SU-DHL-6 (cell line): ENCODE results near the gene FAM107A.

Experiments used
- H2AFZ ChIP-seq: fragments of 200-600 bp; sonication (generic); 2 replicates; pipeline ENCODE4 v1.6.1; 2014; ENCODE audit warnings: low read depth, mild to moderate bottlenecking, moderate library complexity, mixed read lengths, antibody characterized with exemption, low read length; ENCODE audit not compliant: severe bottlenecking
- H3F3A ChIP-seq: fragments of 200-600 bp; shearing (Covaris generic); 2 replicates; pipeline ENCODE4 v1.6.0; 2016; ENCODE audit warnings: antibody characterized with exemption, mild to moderate bottlenecking; ENCODE audit not compliant: insufficient read depth
- H3K27ac ChIP-seq: fragments of 200-600 bp; sonication (generic); 2 replicates; pipeline ENCODE4 v1.5.1; 2016; ENCODE audit warnings: low read depth, mild to moderate bottlenecking, low read length, moderate library complexity, mixed read lengths
- H3K27me3 ChIP-seq: fragments of 200-600 bp; sonication (generic), shearing (Covaris generic); 2 replicates; pipeline ENCODE4 v1.6.0; 2014; ENCODE audit warnings: mild to moderate bottlenecking, low read length
- H3K36me3 ChIP-seq: fragments of 200-600 bp; sonication (generic); 2 replicates; pipeline ENCODE4 v1.6.1; 2014; ENCODE audit warnings: mild to moderate bottlenecking, low read length, mixed read lengths
- H3K4me2 ChIP-seq: fragments of 300-600, 200-600 bp; shearing (Covaris generic), sonication (generic); 2 replicates; pipeline ENCODE4 v1.6.0; 2014; ENCODE audit warnings: low read length, low read depth, mild to moderate bottlenecking; ENCODE audit not compliant: poor library complexity, severe bottlenecking
- H3K4me3 ChIP-seq: fragments of 200-600 bp; sonication (generic); 2 replicates; pipeline ENCODE4 v1.5.1; 2014; ENCODE audit warnings: antibody characterized with exemption, low read length, mild to moderate bottlenecking, mixed read lengths; ENCODE audit not compliant: insufficient read depth, poor library complexity, severe bottlenecking
- H3K79me2 ChIP-seq: fragments of 200-600 bp; sonication (generic); 2 replicates; pipeline ENCODE4 v1.6.1; 2014; ENCODE audit warnings: mild to moderate bottlenecking, low read length, moderate library complexity; ENCODE audit not compliant: insufficient read depth
- H3K9ac ChIP-seq: fragments of 200-600 bp; sonication (generic); 2 replicates; pipeline ENCODE4 v1.7.0; 2014; ENCODE audit warnings: mild to moderate bottlenecking, low read length
- H3K9me2 ChIP-seq: fragments of 200-600 bp; sonication (generic); replicated peaks from 2 replicates; pipeline ENCODE4 v1.6.1; 2014; ENCODE audit warnings: low read length; ENCODE audit not compliant: insufficient read depth
- H3K9me3 ChIP-seq: fragments of 200-600 bp; sonication (generic); 2 replicates; pipeline ENCODE4 v1.6.1; 2014; ENCODE audit warnings: low read length, mixed read lengths; ENCODE audit not compliant: insufficient read depth
- H4K20me1 ChIP-seq: fragments of 200-600 bp; sonication (generic); 2 replicates; pipeline ENCODE4 v1.6.1; 2014; ENCODE audit warnings: low read depth, mild to moderate bottlenecking, antibody characterized with exemption, low read length, moderate library complexity, mixed read lengths
- EZH2phosphoT487 ChIP-seq: fragments of 200-600 bp; sonication (generic), shearing (Covaris generic); conservative IDR thresholded peaks from 2 replicates; pipeline ENCODE4 v1.6.1; 2018; ENCODE audit warnings: mild to moderate bottlenecking, antibody characterized with exemption, low read length, moderate library complexity, mixed read lengths
- TF ChIP-seq, protein P1 (sequence below): fragments of 200-600 bp; sonication (generic); IDR thresholded peaks from one replicate; pipeline ENCODE4 v1.5.1; 2017; ENCODE audit warnings: antibody characterized with exemption, mild to moderate bottlenecking, low read length, moderate library complexity; ENCODE audit not compliant: insufficient read depth, poor library complexity, severe bottlenecking

Gene FAM107A

DNA sequence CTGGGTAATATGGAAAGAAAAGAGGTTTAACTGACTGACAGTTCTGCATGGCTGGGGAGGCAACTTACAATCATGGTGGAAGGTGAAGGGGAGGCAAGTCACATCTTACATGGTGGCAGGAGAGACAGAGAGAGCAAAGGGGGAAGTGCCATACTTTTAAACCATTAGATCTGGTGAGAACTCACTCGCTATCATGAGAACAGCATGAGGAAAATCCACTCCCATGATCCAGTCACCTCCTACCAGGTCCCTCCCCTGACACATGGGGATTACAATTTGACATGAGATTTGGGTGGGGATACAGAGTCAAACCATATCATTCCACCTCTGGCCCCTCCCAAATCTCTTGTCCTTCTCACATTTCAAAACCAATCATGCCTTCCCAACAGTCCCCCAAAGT lies 24.2 kb downstream of the FAM107A start:
- Histone ChIP-seq H3F3A (no peaks in the 10 kb centered on the region), H3K9me3 (no peaks in the 10 kb centered on the region), H3K36me3 (no peaks in the 10 kb centered on the region), H3K9me2 (no peaks in the 10 kb centered on the region), H3K27ac (no peak overlapping the region), H3K4me3 (no peak overlapping the region), H3K79me2 (no peaks in the 10 kb centered on the region), H4K20me1 (no peaks in the 10 kb centered on the region), H3K27me3 (no peaks in the 10 kb centered on the region), H3K9ac (no peak overlapping the region), H3K4me2 (no peak overlapping the region), H2AFZ (no peak overlapping the region)
- no peak for TF ChIP-seq EZH2phosphoT487
- TF ChIP-seq, protein P1, sequence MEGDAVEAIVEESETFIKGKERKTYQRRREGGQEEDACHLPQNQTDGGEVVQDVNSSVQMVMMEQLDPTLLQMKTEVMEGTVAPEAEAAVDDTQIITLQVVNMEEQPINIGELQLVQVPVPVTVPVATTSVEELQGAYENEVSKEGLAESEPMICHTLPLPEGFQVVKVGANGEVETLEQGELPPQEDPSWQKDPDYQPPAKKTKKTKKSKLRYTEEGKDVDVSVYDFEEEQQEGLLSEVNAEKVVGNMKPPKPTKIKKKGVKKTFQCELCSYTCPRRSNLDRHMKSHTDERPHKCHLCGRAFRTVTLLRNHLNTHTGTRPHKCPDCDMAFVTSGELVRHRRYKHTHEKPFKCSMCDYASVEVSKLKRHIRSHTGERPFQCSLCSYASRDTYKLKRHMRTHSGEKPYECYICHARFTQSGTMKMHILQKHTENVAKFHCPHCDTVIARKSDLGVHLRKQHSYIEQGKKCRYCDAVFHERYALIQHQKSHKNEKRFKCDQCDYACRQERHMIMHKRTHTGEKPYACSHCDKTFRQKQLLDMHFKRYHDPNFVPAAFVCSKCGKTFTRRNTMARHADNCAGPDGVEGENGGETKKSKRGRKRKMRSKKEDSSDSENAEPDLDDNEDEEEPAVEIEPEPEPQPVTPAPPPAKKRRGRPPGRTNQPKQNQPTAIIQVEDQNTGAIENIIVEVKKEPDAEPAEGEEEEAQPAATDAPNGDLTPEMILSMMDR, result no peak

GRCh38 chr3:58551636-58552180 lies 25.5 kb downstream of the FAM107A start:
- Histone ChIP-seq H3K27me3 (no peaks in the 10 kb centered on the region), H3K27ac (no peak overlapping the region), H3K9me2 (no peaks in the 10 kb centered on the region), H3K36me3 (no peaks in the 10 kb centered on the region), H3K9ac (no peak overlapping the region), H3F3A (no peaks in the 10 kb centered on the region), H2AFZ (no peak overlapping the region), H3K9me3 (no peaks in the 10 kb centered on the region), H4K20me1 (no peaks in the 10 kb centered on the region), H3K4me3 (no peak overlapping the region), H3K4me2 (no peak overlapping the region), H3K79me2 (no peaks in the 10 kb centered on the region)
- TF ChIP-seq, protein P1, result no peak
- no peak for TF ChIP-seq EZH2phosphoT487

DNA sequence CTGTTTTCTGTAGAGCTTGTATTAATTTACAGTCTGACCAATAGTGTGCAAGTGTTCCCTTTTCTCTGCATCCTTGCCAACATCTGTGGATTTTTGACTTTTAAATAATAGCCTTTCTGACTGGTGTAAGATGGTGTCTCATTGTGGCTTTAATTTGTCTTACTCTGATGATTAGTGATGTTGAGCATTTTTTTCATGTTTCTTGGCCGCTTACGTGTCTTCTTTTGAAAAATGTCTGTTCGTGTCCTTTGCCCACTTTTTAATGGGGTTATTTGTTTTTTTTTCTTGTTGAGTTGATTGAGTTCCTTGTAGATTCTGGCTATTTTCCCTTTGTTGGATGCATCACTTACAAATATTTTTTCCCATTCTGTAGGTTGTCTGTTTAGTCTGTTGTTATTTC lies 32.6 kb downstream of the FAM107A start:
- no peak overlapping the region for H2AFZ ChIP-seq
- H3K27me3 ChIP-seq, result no peaks in the 10 kb centered on the region
- no peaks in the 10 kb centered on the region for H3K36me3 ChIP-seq
- no peak overlapping the region for H3K9ac ChIP-seq
- no peaks in the 10 kb centered on the region for H3K79me2 ChIP-seq
- H3K27ac ChIP-seq, result no peak overlapping the region
- no peaks in the 10 kb centered on the region for H3F3A ChIP-seq
- H3K4me2 ChIP-seq, result no peak overlapping the region
- H3K9me3 ChIP-seq, result no peaks in the 10 kb centered on the region
- no peaks in the 10 kb centered on the region for H4K20me1 ChIP-seq
- TF ChIP-seq, protein P1, result no peak
- TF ChIP-seq EZH2phosphoT487, result no peak
- no peaks in the 10 kb centered on the region for H3K9me2 ChIP-seq
- no peak overlapping the region for H3K4me3 ChIP-seq
